ENCODE data around the gene SLC38A10. TPM values are rescaled to one million over a fixed set of nuclear protein-coding genes. Genes with fewer than 3 reads are reported as not detected.

Gene SLC38A10
- total RNA-seq = 100 to 1,000 TPM in 5 of 9 donors, 10 to 100 TPM in 4; 22.5 to 163 (median 102) TPM
- polyA plus RNA-seq = 100 to 1,000 TPM in 2 of 3 donors, 10 to 100 TPM in 1; 17.6 to 190 (median 136) TPM
- long read RNA-seq, donor 1, full-length matches to known transcripts = 8 of 8 reads
- long read RNA-seq, donor 1, partial matches to known transcripts = 0 of 8 reads
- long read RNA-seq, donor 1, other reads (novel, unspliced or antisense) = 0 of 8 reads
- long read RNA-seq, donor 2, full-length matches to known transcripts = 3 of 3 reads
- long read RNA-seq, donor 2, partial matches to known transcripts = 0 of 3 reads
- long read RNA-seq, donor 2, other reads (novel, unspliced or antisense) = 0 of 3 reads
- long read RNA-seq, donor 3, full-length matches to known transcripts = 1 of 1 reads
- long read RNA-seq, donor 3, partial matches to known transcripts = 0 of 1 reads
- long read RNA-seq, donor 3, other reads (novel, unspliced or antisense) = 0 of 1 reads
- long read RNA-seq, donor 4, full-length matches to known transcripts = 12 of 25 reads
- long read RNA-seq, donor 4, partial matches to known transcripts = 2 of 25 reads
- long read RNA-seq, donor 4, other reads (novel, unspliced or antisense) = 11 of 25 reads
- long read RNA-seq, donor 5, full-length matches to known transcripts = 327 of 457 reads
- long read RNA-seq, donor 5, partial matches to known transcripts = 66 of 457 reads
- long read RNA-seq, donor 5, other reads (novel, unspliced or antisense) = 64 of 457 reads
- long read RNA-seq, donor 6, full-length matches to known transcripts = 3 of 18 reads
- long read RNA-seq, donor 6, partial matches to known transcripts = 6 of 18 reads
- long read RNA-seq, donor 6, other reads (novel, unspliced or antisense) = 9 of 18 reads
- long read RNA-seq, donor 7, full-length matches to known transcripts = 1 of 1 reads
- long read RNA-seq, donor 7, partial matches to known transcripts = 0 of 1 reads
- long read RNA-seq, donor 7, other reads (novel, unspliced or antisense) = 0 of 1 reads
- long read RNA-seq, donor 8, full-length matches to known transcripts = 11 of 11 reads
- long read RNA-seq, donor 8, partial matches to known transcripts = 0 of 11 reads
- long read RNA-seq, donor 8, other reads (novel, unspliced or antisense) = 0 of 11 reads
- long read RNA-seq, donor 9 = 0 reads
- long read RNA-seq, donor 10, full-length matches to known transcripts = 9 of 9 reads
- long read RNA-seq, donor 10, partial matches to known transcripts = 0 of 9 reads
- long read RNA-seq, donor 10, other reads (novel, unspliced or antisense) = 0 of 9 reads

GRCh38 chr17:81295031-81295675 is at the start of gene SLC38A10:
TSS of gene SLC38A10 (minus strand) at chr17:81295307. CDS start at chr17:81294921, 386 bp downstream.
- WGBS, 4 donors = 0 to 1% (median 0%) methylated on average over 2 to 59 of the region's 59 CpGs
- TF ChIP-seq POLR2A (IDR thresholded peaks at IDR 0.05) (peak; percentile 80 to 88), CTCF (IDR thresholded peaks at IDR 0.05) (no peak)
- DNase-seq = peak; percentile 89 to 93 (median 91)
- Histone ChIP-seq H3K36me3 (replicated peaks in 1 of 2) (no peaks in the 10 kb centered on the region), H3K27me3 (no peaks in the 10 kb centered on the region), H3K27ac (peak within 1 kb of the TSS; percentile 22 to 98 (median 86)), H3K4me1 (replicated peaks in 1 of 2) (peaks cover 5 to 40% of the 10 kb centered on the region in 2 donors), H3K4me3 (peak within 1 kb of the TSS; percentile 43 to 94 (median 85)), H3K9me3 (replicated peaks in 1 of 3) (no peaks in the 10 kb centered on the region)
- intact Hi-C loops (cut with DNase I) = loop anchor here in 1 of 2 donors (5.0 to 10.0 kb wide), 2 partner anchors 100 to 187 kb away; partner anchors contain the start of gene BAHCC1

- WGBS, 4 donors = 39 to 62% (median 46%) methylated on average over 31 to 55 of the region's 55 CpGs
- Histone ChIP-seq H3K27ac (peak overlapping the region; percentile 62 to 96 (median 93)), H3K4me3 (peak overlapping the region in 2 of 4 donors; percentile 56 to 78), H3K36me3 (replicated peaks in 1 of 2) (no peaks in the 10 kb centered on the region), H3K4me1 (replicated peaks in 1 of 2) (peaks cover 43 to 57% of the 10 kb centered on the region in 2 donors), H3K27me3 (no peaks in the 10 kb centered on the region), H3K9me3 (replicated peaks in 1 of 3) (no peaks in the 10 kb centered on the region)
- TF ChIP-seq CTCF (IDR thresholded peaks at IDR 0.05) (no peak), POLR2A (IDR thresholded peaks at IDR 0.05) (no peak)
- DNase-seq = peak in 2 of 7 donors; percentile 25 to 26
- intact Hi-C loops (cut with DNase I) = no loop called here
Measured at GRCh38 chr17:81342269-81343070, 47.4 kb upstream of the SLC38A10 start.

- peak in 2 of 7 donors; percentile 26 to 29 for DNase-seq
- intact Hi-C loops (cut with DNase I) = no loop called here
- peaks cover 48 to 62% of the 10 kb centered on the region in 2 donors for H3K4me1 ChIP-seq (replicated peaks in 1 of 2)
- peak overlapping the region in 4 of 5 donors; percentile 90 to 96 (median 94) for H3K27ac ChIP-seq
- 25 to 57% (median 48%) methylated on average over 28 to 83 of the region's 83 CpGs for WGBS, 4 donors
- no peak for TF ChIP-seq CTCF (IDR thresholded peaks at IDR 0.05)
- TF ChIP-seq POLR2A (IDR thresholded peaks at IDR 0.05) = no peak
- no peaks in the 10 kb centered on the region for H3K27me3 ChIP-seq
- H3K4me3 ChIP-seq = peak overlapping the region in 2 of 4 donors; percentile 10 to 78
- H3K36me3 ChIP-seq (replicated peaks in 1 of 2) = no peaks in the 10 kb centered on the region
- no peaks in the 10 kb centered on the region for H3K9me3 ChIP-seq (replicated peaks in 1 of 3)
Measured at GRCh38 chr17:81341516-81342268, 46.6 kb upstream of the SLC38A10 start.
